GM18861 (cell line): ENCODE measurements around the gene PSMG3.

ENCODE experiments used
- ATAC-seq: cut with Tn5 transposase; IDR thresholded peaks from one replicate; pipeline ENCODE4 v1.9.1; 2021; ENCODE audit not compliant: unreplicated experiment

PSMG3 gene

GRCh38 chr7:1546909-1547776 lies 22.7 kb downstream of the PSMG3 start:
- no peak for ATAC-seq

- no peak for ATAC-seq
These were observed 23.4 kb downstream of the PSMG3 start for GRCh38 chr7:1546274-1546908.

GRCh38 chr7:1545417-1546246 lies 24.2 kb downstream of the PSMG3 start:
- no peak for ATAC-seq

GRCh38 chr7:1544896-1545416 lies 24.9 kb downstream of the PSMG3 start:
- ATAC-seq, result no peak

- no peak for ATAC-seq
These were observed 25.5 kb downstream of the PSMG3 start for GRCh38 chr7:1544178-1544895.

- ATAC-seq, result no peak
These were observed 26.0 kb downstream of the PSMG3 start for GRCh38 chr7:1543826-1544177.

- no peak for ATAC-seq
These were observed 26.7 kb downstream of the PSMG3 start for GRCh38 chr7:1542841-1543747.

- ATAC-seq, result no peak
These were observed 27.5 kb downstream of the PSMG3 start for GRCh38 chr7:1542329-1542728.

- ATAC-seq, result no peak
These were observed 28.2 kb downstream of the PSMG3 start for GRCh38 chr7:1541431-1542162.

- no peak for ATAC-seq
These were observed 29.0 kb downstream of the PSMG3 start for GRCh38 chr7:1540776-1541271.

GRCh38 chr7:1539882-1540775 lies 29.7 kb downstream of the PSMG3 start:
- no peak for ATAC-seq

- ATAC-seq, result no peak
These were observed 30.5 kb downstream of the PSMG3 start for GRCh38 chr7:1539181-1539881.

- ATAC-seq, result no peak
These were observed 31.2 kb downstream of the PSMG3 start for GRCh38 chr7:1538544-1539180.

GRCh38 chr7:1537535-1538412 lies 32.1 kb downstream of the PSMG3 start:
- no peak for ATAC-seq

GRCh38 chr7:1536743-1537534 lies 32.9 kb downstream of the PSMG3 start:
- ATAC-seq, result no peak
